Skeletal muscle cell (primary cell): ENCODE results near the gene MIPOL1.
"Not testable (repeated sequence)": the region's sequence is repeated elsewhere in the genome, so short reads cannot be mapped to it uniquely, and the experiment has no call there.

Source experiments
- DNase-seq: peaks from one replicate; pipeline ENCODE4 v3.0.0-alpha.2; 2010; ENCODE audit warnings: low read depth
- H3K4me3 ChIP-seq: 2 replicates; pipeline ENCODE4 v1.5.1; 2011; ENCODE audit warnings: low read depth, mild to moderate bottlenecking, control low read depth, low read length, moderate library complexity

The MIPOL1 gene

DNA sequence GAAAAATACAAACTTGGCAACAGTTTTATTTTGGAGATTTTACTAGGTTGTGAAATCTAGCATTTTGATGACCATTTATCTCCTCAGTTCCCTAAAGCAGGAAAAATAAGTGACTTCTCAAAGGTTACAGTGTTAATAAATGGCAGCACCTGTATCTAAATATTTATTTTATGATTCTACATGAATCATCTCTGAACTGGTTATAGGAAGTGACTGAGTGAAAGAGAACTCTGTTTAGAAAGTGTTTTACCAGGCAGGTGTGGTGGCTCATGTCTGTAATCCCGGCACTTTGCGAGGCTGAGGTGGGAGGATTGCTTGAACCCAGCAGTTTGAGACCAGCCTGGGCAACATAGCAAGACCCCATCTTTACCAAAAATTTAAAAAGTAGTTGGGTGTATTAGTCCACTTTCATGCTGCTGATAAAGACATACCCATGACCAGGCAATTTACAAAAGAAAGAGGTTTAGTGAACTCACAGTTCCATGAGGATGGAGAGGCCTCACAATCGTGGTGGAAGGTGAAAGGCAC lies 26.3 kb downstream of the MIPOL1 start:
- DNase-seq: no peak
- H3K4me3 ChIP-seq: no peak overlapping the region

DNA sequence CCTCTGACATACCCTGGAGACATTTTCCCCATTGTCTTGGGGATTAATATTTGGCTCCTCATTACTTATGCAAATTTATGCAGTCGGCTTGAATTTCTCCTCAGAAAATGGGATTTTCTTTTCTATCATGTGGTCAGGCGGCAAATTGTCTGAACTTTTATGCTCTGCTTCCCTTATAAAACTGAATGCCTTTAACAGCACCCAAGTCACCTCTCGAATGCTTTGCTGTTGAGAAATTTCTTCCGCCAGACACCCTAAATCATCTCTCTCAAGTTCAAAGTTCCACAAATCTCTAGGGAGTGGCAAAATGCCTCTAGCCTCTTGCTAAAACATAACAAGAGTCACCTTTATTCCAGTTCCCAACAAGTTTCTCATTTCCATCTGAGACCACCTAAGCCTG lies 27.9 kb downstream of the MIPOL1 start:
- DNase-seq, H3K4me3 ChIP-seq: not testable (repeated sequence)

DNA sequence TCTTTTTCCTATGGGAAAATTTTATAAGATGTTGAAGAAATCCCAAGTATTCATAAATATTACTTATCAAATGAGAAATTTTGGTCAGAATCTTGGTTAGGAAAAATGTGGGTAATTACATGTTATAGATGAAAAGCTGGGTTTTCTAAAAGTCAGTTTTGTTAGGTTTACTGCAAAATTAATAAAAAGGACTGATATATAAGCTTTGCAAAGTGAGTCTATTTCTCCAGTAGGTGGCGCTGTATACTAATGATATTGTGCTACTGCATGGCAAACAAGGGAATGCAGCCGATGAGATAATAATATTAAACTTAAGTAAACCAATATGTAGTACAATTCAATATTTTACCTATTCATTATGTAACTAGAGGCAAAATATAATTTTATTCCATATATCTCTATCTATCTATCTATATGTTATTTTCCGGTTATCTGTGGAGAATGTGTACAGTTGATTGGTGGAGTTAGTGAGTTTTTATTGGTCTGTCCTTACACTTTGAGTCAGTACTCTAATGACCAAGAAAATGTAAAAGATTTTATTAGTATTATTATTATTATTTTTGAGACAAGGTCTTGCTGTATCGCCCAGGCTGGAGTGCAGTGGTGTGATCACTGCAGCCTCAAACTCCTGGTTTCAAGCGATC lies 32.9 kb downstream of the MIPOL1 start:
- DNase-seq: peak; percentile 18
- no peak overlapping the region for H3K4me3 ChIP-seq

DNA sequence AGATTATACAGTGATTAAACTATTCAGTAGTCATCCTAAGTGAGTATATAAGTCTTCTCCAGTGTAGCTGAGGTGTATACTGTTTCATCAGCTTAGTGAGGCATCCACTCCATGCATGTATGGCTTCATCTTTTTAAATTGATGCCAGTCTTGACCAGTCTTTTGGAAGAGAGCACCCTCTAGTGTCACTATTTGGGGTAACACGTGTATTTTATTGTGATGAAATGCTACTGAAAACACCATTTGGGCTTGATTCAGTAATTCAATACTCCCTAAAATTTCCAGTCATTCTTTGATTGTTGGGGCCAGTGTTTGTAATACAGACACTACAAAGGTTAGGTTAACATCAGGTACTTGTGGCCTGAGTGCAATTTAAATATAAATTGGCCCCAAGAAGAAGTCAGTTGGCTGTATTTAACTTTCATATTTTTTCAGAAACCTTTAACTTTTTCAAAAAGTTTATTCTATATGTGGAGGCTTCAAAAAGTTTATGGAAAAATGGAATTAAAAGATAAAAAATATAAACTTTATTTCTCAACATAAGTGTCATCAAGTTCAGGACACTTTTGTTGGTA lies 35.3 kb downstream of the MIPOL1 start:
- DNase-seq: peak; percentile 24
- H3K4me3 ChIP-seq: no peak overlapping the region

DNA sequence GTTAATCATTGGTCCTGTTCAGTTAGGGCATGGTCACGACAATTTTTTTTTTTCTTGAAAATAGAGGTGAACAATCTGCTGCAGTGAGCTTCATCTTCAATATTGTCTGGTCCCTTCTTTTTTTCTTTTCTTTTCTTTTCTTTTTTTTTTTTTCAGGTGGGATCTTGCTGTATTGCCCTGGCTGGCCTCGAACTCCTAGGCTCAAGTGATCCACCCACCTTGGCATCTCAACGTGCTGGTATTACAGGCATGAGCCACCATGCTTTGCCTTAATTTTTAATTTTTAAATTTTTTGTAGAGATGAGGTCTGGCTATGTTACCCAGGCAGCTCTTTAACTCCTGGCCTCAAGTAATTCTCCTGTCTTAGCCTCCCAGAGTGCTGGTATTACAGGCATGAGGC lies 36.5 kb downstream of the MIPOL1 start:
- DNase-seq: no peak
- H3K4me3 ChIP-seq: no peak overlapping the region

DNA sequence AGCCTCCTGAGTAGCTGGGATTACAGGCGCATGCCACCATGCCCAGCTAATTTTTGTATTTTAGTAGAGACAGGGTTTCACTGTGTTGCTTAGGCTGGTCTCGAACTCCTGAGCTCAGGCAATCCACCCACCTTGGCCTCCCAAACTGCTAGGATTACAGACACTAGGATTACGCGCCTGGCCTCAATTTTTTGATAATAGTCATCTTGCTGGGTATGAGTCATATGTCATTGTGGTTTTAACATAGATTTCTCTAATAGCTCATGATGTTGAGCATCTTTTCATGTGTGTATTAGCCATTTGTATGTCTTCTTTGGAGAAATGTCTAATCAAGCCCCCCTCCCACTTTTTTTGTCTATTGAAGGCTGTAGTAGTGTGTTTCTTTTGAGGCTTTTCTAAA lies 38.3 kb downstream of the MIPOL1 start:
- DNase-seq: peak; percentile 25
- H3K4me3 ChIP-seq: not testable (repeated sequence)

DNA sequence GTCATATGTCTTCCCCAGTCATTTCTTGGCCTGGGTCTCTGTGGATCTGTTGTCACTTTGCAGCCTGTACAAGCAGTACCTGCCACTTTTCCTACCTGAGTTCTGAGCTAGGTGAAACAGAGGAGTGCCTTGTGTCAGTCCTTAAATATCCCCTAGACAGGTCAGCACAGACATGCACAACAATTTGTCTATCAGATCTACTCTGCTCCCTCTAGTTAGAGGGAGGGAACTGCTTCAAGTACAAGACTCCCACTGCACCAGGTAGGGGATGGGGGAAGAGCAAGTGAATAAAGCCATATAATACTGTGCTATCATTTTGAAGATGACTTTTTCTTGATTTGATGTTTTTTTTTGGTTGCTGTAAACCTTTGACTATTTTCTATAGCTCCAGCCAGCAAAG lies 39.4 kb downstream of the MIPOL1 start:
- no peak for DNase-seq
- H3K4me3 ChIP-seq: no peak overlapping the region

DNA sequence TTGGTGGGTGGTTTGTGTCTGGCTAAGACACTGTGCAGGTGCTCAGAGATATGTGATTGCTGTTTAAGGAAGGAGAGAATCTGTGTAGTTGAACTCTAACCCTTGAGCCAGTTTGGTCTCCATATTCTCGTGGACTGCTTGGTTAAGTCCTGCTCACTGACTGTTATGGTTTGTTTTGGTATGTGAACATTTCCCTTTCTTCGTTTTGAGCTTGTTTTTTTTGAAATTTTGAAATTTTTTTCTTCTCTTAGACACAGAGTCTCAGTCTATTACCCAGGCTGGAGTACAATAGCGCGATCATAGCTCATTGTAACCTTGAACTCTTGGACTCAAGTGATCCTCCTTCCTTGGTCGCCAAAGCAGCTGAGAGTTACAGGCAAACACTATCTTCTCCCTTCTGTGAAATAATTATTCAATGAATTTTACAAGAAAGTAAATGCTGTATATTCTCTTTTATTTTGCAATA lies 40.0 kb downstream of the MIPOL1 start:
- no peak for DNase-seq
- no peak overlapping the region for H3K4me3 ChIP-seq

DNA sequence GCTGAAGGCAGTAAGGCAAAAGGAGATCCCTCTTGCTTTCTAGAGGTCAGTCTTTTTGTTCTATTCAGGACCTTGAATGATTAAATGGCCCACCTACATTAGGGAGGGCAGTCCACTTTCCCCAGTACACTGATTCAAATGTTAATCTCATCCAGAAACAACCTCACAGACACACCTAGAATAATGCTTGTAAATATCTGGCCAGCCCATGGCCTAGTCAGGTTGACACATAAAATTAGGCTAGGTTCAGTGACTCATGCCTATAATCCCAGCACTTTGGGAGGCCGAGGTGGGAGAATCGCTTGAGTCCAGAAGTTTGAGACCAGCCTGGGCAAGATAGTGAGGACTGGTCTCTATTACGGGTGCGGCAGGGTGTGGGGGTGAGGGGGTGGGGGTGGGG lies 43.5 kb downstream of the MIPOL1 start:
- no peak overlapping the region for H3K4me3 ChIP-seq
- DNase-seq: no peak

DNA sequence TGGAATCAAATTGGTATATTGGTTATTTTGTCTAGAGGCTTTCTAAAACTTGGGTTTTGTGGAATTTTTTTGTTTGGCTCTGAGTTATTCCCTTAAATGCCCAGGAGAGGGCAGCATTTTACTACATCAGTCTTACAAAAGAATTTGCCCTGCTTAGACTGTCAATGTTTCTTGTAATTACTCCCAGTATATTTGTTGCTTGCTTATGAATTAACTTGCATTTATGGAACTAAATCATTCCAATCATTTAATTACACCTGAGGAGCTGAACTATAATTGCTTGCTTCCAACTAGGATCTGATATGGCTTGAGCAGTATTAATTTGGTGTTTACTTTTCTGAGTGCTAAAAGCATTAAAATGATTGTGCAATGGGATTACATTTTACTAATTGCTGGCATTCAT lies 48.7 kb downstream of the MIPOL1 start:
- peak; percentile 16 for DNase-seq
- H3K4me3 ChIP-seq: no peak overlapping the region

DNA sequence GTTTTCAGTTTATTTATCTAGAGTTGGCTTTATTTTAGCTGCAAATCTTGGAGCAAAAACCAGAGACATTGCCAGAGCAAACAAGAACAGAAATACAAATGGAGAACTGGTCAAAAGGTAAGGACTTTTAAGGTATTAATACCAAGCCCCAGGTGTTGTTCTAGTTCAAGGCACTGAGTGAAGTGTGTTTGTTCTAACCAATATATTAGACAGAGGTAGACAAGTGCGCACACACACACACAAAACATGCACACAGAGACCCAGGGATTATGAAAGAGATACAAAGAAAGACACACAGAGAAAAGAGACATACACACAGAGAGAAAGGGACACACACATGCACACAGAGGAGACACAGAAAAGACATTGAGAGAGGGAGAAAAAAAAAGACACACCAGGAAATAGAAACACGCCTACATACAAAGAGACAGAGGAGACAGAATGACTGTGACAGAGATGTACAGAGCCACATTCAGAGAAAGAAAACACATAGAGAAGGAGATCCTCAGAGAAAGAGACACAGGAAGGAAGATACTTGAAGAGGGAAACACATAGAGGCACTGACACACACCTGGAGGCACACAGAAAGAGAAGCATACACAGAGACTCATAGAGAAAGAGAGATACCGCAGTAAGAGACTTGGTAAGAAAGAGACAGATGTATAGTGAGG lies 50.2 kb downstream of the MIPOL1 start:
- no peak overlapping the region for H3K4me3 ChIP-seq
- DNase-seq: no peak

DNA sequence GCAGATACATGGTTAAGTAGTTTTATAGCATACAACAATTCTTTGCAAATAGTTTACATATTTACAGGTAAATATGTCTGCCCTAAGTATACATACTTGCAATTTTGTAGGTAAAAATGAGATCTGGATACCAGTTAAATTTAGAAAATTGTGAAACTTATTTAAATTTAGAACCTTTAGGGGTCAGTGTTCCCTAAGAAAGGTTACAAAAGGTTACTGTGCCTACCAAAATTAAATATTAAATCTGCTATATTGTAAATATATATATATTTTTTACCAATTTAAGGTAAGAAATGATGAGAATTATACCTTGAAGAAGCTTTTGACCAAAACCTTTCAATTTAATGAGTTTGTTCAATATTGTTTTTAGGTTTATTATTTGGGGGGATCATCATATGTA lies 54.0 kb downstream of the MIPOL1 start:
- H3K4me3 ChIP-seq: no peak overlapping the region
- DNase-seq: no peak

DNA sequence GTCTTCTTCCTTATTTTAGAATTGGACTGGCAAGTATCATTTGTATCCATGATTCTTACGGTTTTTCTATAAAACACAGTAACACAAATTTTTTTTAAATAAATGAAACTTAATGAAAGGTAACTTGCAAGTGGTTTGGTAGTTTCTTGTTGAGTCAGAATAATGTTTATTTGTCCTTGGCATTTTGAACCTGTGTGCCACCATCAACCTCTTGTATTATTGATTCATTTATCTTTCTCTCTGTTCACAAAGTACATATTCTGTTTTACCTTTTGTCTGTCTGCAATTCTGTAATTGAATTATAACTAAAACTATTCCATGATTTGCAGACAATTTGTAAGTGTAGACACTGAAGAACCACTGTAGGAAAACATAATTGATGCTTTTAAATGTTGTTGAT lies 54.7 kb downstream of the MIPOL1 start:
- DNase-seq: no peak
- no peak overlapping the region for H3K4me3 ChIP-seq

DNA sequence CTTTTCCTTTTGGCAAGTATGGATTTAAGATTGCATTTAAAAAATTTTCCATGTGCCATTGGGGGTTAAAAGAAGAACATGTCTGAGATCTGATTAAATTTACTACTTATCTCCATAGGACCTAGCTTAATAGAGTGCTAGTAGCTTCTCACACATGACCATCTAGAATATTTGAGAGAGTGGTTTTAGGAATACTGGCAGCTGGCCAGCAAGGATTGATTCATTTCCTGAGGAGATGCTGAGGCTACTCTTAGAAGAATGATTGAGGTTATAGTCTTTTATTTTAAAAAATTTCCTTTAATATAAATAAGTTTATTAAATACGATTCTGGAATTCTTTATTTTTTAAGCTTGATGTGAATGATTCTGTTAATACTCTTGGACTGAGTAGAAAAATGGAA lies 56.2 kb downstream of the MIPOL1 start:
- no peak overlapping the region for H3K4me3 ChIP-seq
- peak; percentile 56 for DNase-seq

DNA sequence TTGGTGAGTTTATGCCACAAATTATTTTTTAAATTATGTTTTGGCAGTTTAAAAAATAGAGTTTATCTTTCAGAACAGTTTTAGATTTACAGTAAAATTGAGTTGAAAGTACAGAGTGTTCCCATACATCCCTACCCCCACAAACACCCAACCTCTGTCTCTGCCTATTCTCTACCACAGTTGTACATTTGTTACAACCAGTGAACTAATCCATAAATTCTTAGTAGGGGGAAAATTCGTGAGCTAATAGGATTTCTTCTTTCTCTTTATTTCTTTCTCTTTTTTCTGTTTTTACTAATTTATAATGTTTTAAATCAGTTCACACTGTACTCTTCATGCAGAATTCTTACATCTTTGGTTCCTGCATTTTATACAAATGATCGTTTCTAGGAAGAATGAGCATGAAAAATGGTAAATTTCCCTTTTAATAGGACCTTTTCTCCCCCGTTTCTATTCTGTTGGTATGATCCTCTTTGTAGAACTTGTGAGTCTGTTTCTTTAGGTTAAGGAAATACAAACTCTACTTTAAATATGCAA lies 56.7 kb downstream of the MIPOL1 start:
- DNase-seq: no peak
- H3K4me3 ChIP-seq: no peak overlapping the region

DNA sequence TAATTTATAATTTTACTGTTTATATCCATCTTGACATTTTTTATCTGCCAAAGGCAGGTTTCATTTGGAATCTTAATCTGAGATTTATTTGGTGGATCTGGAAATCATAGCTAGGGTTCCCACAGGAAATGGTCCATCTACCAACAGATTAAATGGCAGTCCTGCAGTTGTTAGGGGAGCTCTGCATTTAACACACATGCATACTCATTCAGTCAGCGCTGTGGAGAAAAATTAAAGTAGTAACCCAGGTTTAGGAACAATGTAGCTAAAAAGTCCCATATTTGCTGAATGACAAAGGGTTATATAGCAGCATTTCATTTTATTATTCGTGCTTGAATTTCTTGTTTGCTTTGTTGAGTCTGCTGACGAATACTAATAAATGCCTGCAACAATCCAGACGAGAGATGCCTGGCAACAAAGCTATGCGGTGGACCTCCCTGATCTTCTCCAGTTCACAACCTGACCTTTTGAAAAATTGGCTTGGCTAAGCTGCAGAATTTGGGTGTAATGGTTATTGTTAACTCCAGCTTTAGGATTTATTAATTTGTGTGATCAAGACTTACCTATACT lies 59.8 kb downstream of the MIPOL1 start:
- no peak for DNase-seq

DNA sequence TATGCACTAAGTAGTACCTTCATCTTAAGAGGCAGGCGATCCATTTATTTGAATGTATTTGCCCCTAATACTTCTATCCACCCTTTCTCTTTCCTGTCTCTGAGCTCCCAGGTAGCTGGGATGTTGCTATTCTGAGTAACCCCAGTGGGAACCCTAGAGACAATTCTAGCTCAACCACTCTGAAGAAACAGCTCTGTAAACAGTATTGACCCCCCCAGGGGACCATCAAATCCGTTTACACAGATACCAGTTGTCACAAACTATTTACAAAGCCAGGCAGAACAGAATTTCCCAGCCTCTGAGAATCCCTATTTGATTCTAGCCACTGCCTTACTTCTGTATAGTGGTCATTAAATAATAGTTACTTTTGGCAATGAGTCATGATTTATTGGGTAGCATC lies 64.9 kb downstream of the MIPOL1 start:
- DNase-seq: no peak
- H3K4me3 ChIP-seq: no peak overlapping the region

More for the DNA sequence above, 59.8 kb downstream of the MIPOL1 start:
- no peak overlapping the region for H3K4me3 ChIP-seq

DNA sequence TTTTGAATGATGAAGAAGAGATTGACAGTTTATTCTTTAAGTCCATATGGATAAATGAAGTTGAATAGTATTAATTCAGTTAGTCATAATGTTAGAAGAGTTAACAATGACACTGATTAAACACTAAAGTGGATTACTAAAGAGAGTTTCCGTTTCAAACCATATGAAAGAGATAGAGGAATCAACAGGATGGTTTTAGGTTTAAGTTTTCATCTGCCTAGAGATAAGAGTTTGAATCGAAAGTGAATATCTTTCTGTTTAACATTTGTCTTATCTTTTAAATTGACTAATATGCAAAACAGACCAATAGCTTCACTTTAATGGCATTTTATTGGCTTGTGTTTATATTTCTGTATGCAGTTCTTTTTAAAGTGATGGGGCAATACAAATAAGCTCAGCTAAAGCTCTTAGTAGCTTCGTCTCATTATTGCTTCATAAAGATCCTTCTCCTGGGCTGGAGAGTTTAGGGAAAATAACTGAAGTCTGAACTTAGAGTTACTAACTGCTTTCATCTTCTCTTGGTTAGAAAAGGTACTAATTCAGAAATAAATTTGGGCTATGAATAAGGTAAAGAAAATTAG lies 66.0 kb downstream of the MIPOL1 start:
- DNase-seq: no peak

DNA sequence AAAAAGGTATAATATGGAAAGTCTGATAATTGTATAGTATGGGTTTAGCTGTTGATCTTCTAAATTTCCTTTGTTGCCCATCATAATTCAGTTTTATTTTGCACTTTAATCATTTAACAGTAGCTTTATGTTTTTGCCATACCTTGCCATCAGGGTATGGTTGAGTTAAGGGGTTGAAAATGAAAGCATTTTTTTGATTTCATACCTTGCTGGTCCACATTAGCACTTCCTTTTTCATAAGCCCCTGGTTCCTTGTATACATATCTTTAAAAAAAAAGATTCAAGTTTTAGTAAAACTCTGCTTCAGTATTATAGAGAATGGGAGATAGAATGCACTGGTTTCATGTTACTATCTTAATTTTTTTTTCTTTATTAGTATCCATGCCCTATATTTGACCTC lies 71.1 kb downstream of the MIPOL1 start:
- DNase-seq: no peak
- no peak overlapping the region for H3K4me3 ChIP-seq

More for the DNA sequence above, 66.0 kb downstream of the MIPOL1 start:
- H3K4me3 ChIP-seq: no peak overlapping the region

DNA sequence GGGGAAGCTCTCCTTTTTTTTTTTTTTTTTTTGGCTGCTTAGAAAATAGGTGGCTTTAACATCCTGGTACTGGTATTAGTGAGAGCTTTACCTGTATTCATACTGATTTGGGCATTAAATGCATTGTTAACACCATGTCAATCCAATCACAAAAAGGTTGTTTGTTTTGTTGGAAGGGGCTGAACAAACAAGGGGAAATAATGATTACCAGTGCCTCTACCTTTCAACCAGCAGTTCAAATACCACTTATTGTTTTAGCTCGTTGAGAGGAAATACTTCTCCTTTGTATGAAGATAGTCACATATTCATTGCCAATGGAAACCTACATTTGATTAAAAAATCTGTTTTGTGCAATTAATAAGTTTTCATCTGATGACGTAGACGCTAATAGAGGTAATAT lies 72.9 kb downstream of the MIPOL1 start:
- DNase-seq: no peak
- H3K4me3 ChIP-seq: no peak overlapping the region
